ENCODE results near the gene KIFC3. TPM values are rescaled to one million over a fixed set of nuclear protein-coding genes. Genes with fewer than 3 reads are reported as not detected.
A peak's percentile ranks its signal among the peaks of the same experiment; 100 is the strongest.
"Not testable (repeated sequence)": the region's sequence is repeated elsewhere in the genome, so short reads cannot be mapped to it uniquely, and the experiment has no call there.

KIFC3 gene
- 1 to 10 TPM in 1 of 2 donors, under 1 TPM in 1; 0.82 to 1.2 TPM for total RNA-seq

GRCh38 chr16:57802341-57803133, at the start of gene KIFC3:
KIFC3 (minus strand) TSS chr16:57802491; CDS start chr16:57798243, 4,248 bp downstream.
- Mint-ChIP-seq H3K27me3 (peaks cover 9% of the 10 kb centered on the region), H3K4me1 (peaks cover 20% of the 10 kb centered on the region), H3K27ac (peak within 1 kb of the TSS; percentile 91), H3K9me3 (no peaks in the 10 kb centered on the region), H3K4me3 (peak within 1 kb of the TSS; percentile 87), H3K36me3 (ENCODE audit: low read depth) (peaks cover 6% of the 10 kb centered on the region)
- peak; percentile 76 for ATAC-seq (replicated peaks)

GRCh38 chr16:57848181-57848580, 45.9 kb upstream of the KIFC3 start:
- Mint-ChIP-seq H3K27me3 (peaks cover 11% of the 10 kb centered on the region), H3K4me1 (no peaks in the 10 kb centered on the region), H3K4me3 (no peak overlapping the region), H3K36me3 (ENCODE audit: low read depth) (no peaks in the 10 kb centered on the region), H3K9me3 (no peaks in the 10 kb centered on the region), H3K27ac (no peak overlapping the region)
- ATAC-seq (replicated peaks) = no peak

- H3K4me3 Mint-ChIP-seq; H3K27me3 Mint-ChIP-seq; ATAC-seq (replicated peaks); H3K4me1 Mint-ChIP-seq; H3K36me3 Mint-ChIP-seq (ENCODE audit: low read depth); H3K9me3 Mint-ChIP-seq: not testable (repeated sequence)
- peak overlapping the region; percentile 28 for H3K27ac Mint-ChIP-seq
These were observed 44.6 kb upstream of the KIFC3 start for GRCh38 chr16:57846931-57847330.

- no peak for ATAC-seq (replicated peaks)
- Mint-ChIP-seq H3K4me3 (no peak overlapping the region), H3K4me1 (no peaks in the 10 kb centered on the region), H3K27ac (peak overlapping the region; percentile 28), H3K27me3 (peaks cover 5% of the 10 kb centered on the region), H3K9me3 (no peaks in the 10 kb centered on the region), H3K36me3 (ENCODE audit: low read depth) (no peaks in the 10 kb centered on the region)
These were observed 43.9 kb upstream of the KIFC3 start for GRCh38 chr16:57846078-57846697.

GRCh38 chr16:57845115-57845514, 42.8 kb upstream of the KIFC3 start:
- H3K9me3 Mint-ChIP-seq = no peaks in the 10 kb centered on the region
- H3K4me1 Mint-ChIP-seq = no peaks in the 10 kb centered on the region
- H3K4me3 Mint-ChIP-seq = no peak overlapping the region
- H3K27me3 Mint-ChIP-seq = no peaks in the 10 kb centered on the region
- H3K27ac Mint-ChIP-seq = no peak overlapping the region
- ATAC-seq (replicated peaks) = no peak
- H3K36me3 Mint-ChIP-seq (ENCODE audit: low read depth) = no peaks in the 10 kb centered on the region

GRCh38 chr16:57844416-57845030, 42.2 kb upstream of the KIFC3 start:
- ATAC-seq (replicated peaks) = no peak
- no peak overlapping the region for H3K4me3 Mint-ChIP-seq
- no peak overlapping the region for H3K27ac Mint-ChIP-seq
- no peaks in the 10 kb centered on the region for H3K27me3 Mint-ChIP-seq
- H3K9me3 Mint-ChIP-seq = no peaks in the 10 kb centered on the region
- no peaks in the 10 kb centered on the region for H3K36me3 Mint-ChIP-seq (ENCODE audit: low read depth)
- no peaks in the 10 kb centered on the region for H3K4me1 Mint-ChIP-seq

GRCh38 chr16:57843400-57843799, 41.1 kb upstream of the KIFC3 start:
- Mint-ChIP-seq H3K9me3 (no peaks in the 10 kb centered on the region), H3K27me3 (peaks cover 3% of the 10 kb centered on the region), H3K36me3 (ENCODE audit: low read depth) (no peaks in the 10 kb centered on the region), H3K27ac (no peak overlapping the region), H3K4me1 (no peaks in the 10 kb centered on the region), H3K4me3 (no peak overlapping the region)
- ATAC-seq (replicated peaks) = no peak

- ATAC-seq (replicated peaks) = no peak
- H3K36me3 Mint-ChIP-seq (ENCODE audit: low read depth) = no peaks in the 10 kb centered on the region
- H3K4me1 Mint-ChIP-seq = no peaks in the 10 kb centered on the region
- no peak overlapping the region for H3K27ac Mint-ChIP-seq
- peaks cover 3% of the 10 kb centered on the region for H3K27me3 Mint-ChIP-seq
- no peak overlapping the region for H3K4me3 Mint-ChIP-seq
- H3K9me3 Mint-ChIP-seq = no peaks in the 10 kb centered on the region
These were observed 40.3 kb upstream of the KIFC3 start for GRCh38 chr16:57842601-57843000.

GRCh38 chr16:57840833-57841232, 38.5 kb upstream of the KIFC3 start:
- H3K9me3 Mint-ChIP-seq = no peaks in the 10 kb centered on the region
- no peaks in the 10 kb centered on the region for H3K4me1 Mint-ChIP-seq
- H3K36me3 Mint-ChIP-seq (ENCODE audit: low read depth) = no peaks in the 10 kb centered on the region
- ATAC-seq (replicated peaks) = no peak
- H3K27ac Mint-ChIP-seq = no peak overlapping the region
- H3K4me3 Mint-ChIP-seq = no peak overlapping the region
- H3K27me3 Mint-ChIP-seq = peaks cover 7% of the 10 kb centered on the region

GRCh38 chr16:57838161-57838560, 35.9 kb upstream of the KIFC3 start:
- H3K36me3 Mint-ChIP-seq (ENCODE audit: low read depth) = no peaks in the 10 kb centered on the region

GRCh38 chr16:57837305-57838125, 35.2 kb upstream of the KIFC3 start:
- no peaks in the 10 kb centered on the region for H3K9me3 Mint-ChIP-seq
- no peak for ATAC-seq (replicated peaks)
- H3K4me3 Mint-ChIP-seq = no peak overlapping the region
- H3K4me1 Mint-ChIP-seq = no peaks in the 10 kb centered on the region
- H3K27ac Mint-ChIP-seq = no peak overlapping the region
- H3K36me3 Mint-ChIP-seq (ENCODE audit: low read depth) = no peaks in the 10 kb centered on the region
- peaks cover 14% of the 10 kb centered on the region for H3K27me3 Mint-ChIP-seq

More at GRCh38 chr16:57838161-57838560, 35.9 kb upstream of the KIFC3 start:
- Mint-ChIP-seq H3K27me3 (peaks cover 14% of the 10 kb centered on the region), H3K9me3 (no peaks in the 10 kb centered on the region), H3K4me1 (no peaks in the 10 kb centered on the region), H3K4me3 (no peak overlapping the region), H3K27ac (no peak overlapping the region)
- ATAC-seq (replicated peaks) = no peak

- not testable (repeated sequence) for H3K27ac Mint-ChIP-seq; H3K36me3 Mint-ChIP-seq (ENCODE audit: low read depth); H3K9me3 Mint-ChIP-seq; H3K4me1 Mint-ChIP-seq; ATAC-seq (replicated peaks); H3K4me3 Mint-ChIP-seq
- peaks cover 17% of the 10 kb centered on the region for H3K27me3 Mint-ChIP-seq
These were observed 33.1 kb upstream of the KIFC3 start for GRCh38 chr16:57835439-57835838.

- Mint-ChIP-seq H3K27me3 (peaks cover 17% of the 10 kb centered on the region), H3K27ac (no peak overlapping the region), H3K4me3 (no peak overlapping the region), H3K9me3 (no peaks in the 10 kb centered on the region), H3K36me3 (ENCODE audit: low read depth) (no peaks in the 10 kb centered on the region), H3K4me1 (no peaks in the 10 kb centered on the region)
- ATAC-seq (replicated peaks) = no peak
These were observed 32.6 kb upstream of the KIFC3 start for GRCh38 chr16:57834936-57835335.

- peaks cover 10% of the 10 kb centered on the region for H3K27me3 Mint-ChIP-seq
- no peak overlapping the region for H3K27ac Mint-ChIP-seq
- no peak for ATAC-seq (replicated peaks)
- no peak overlapping the region for H3K4me3 Mint-ChIP-seq
- no peaks in the 10 kb centered on the region for H3K9me3 Mint-ChIP-seq
- H3K36me3 Mint-ChIP-seq (ENCODE audit: low read depth) = no peaks in the 10 kb centered on the region
- no peaks in the 10 kb centered on the region for H3K4me1 Mint-ChIP-seq
These were observed 28.7 kb upstream of the KIFC3 start for GRCh38 chr16:57830890-57831484.

Measured in activated T-helper 17 cell treated with anti-CD3 and anti-CD28 coated beads, Interleukin-2, amount 50 U/mL, for 72 hours (primary cell).